ENCODE results near the gene FASLG.
A peak's percentile ranks its signal among the peaks of the same experiment; 100 is the strongest.

Gene FASLG

DNA sequence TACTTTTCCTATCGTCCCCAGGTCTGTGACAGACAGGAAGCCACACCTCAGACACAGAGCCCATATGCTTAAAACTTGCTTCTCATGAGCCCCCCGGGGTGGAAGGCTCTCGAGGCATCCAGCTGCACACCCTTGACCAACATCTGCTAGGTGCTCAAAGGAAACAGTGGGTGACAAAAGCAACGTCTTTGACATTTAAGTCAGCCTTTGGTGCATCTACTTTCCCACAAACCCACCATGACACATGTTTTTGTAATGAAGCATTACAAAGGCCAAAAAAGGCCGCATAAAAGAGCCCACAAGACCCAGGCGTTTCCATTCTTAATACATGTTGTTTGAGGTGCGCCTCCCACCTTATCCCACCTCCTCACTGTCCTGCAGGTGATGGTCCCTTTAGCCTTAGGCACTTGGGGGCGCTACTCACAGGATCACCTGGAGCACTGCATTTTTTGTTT, 11.8 kb upstream of the FASLG start:
- DNase-seq, result no peak

DNA sequence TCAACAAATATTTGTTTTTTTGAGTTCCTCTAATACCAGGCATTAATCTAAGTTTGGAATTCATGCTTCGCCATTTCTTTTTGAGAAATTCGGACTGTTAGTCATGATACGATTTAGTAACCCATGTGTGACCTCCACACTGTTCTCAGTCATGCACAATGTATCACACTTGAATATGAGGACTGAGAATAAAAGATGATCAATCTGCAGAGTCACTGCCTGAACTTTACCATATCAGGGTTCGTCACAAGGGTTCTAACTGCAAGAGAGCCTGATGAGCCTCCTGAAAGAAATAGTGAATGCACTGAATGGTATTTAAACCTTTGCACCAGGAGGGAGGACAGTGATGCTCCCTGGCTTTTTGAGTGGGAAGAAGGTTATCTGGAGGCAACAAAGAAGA, 10.9 kb upstream of the FASLG start:
- no peak for DNase-seq

DNA sequence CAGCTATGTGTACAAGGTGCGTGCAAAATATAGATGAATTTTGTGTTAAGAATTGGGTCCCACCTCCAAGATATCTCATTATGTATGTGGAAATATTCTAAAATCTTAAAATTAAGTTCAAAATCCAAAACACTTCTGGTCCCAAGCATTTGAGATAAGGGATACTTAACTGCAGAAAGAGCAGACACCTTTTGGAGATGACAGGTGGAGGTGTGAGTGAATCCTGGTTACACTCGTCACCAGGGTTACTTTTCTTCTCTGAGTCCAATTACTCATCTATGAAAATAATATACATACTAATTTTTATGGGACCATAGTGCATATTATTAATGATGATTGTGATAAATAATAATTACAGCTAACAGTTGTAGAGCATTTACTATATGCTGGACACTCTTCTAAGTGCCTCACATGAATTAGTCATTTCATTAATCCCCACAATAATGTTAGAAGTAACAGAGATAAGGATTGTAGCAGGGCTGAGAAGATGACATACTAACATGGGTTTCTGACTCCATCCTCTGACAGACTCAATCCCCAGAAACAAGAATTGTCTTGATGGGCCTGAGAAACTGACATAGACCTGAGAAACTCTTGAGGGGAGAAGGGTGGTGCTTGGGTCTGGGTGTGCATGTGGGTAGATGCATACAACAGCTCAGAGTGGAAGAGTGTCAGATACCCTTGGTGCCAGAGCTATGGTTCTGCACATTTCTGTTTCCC, 8.3 kb upstream of the FASLG start:
- no peak for DNase-seq

DNA sequence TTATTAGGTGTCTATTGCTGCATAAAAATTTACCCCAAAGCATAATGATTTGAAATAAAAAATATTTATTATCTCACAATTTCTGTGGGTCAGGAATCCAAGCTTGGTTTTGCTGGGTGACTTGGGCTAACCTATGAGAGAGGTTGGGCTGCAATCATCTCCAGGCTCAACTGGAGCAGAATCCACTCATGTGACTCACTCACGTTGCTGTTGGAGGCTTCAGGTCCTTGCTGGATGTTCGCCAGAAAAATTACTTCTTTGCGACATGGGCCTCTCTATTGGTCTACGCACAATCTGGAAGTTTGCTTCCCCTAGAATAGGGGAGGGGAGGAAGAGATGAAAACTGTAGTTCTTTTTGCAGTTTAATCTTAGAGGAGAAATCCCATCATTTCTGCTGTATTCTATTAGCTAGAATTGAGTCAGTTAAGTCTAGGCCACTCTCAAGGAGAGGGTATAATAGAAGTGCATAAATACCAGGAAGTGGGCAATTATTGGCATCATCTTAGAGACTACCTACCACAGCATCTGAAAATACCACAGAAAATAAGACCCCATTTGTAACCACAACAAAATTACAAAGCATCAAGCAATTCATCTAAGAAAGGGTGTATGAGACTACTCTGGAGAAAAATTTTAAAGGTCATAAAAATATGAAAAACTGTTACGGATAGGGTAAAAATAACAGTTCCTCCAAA, 5.7 kb upstream of the FASLG start:
- no peak for DNase-seq

DNA sequence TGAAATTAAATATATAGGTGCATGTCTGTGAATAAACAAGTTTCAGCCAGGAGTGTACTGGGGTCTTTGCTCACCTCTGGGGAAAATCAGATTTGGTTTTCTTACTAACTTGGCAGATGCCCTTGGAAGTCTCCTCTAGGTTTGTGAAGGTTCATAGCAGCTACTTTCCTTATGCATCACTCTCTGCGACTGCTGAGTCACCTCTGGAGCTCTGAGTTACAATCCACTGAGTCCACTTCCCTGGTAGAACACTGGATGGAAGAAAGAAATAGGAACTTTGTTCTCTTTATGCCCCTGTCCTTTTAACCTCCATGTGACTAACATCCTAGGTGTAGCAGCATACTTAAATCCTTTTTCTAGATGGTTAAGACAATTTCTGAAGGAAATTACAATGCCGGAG, 4.4 kb upstream of the FASLG start:
- no peak for DNase-seq

DNA sequence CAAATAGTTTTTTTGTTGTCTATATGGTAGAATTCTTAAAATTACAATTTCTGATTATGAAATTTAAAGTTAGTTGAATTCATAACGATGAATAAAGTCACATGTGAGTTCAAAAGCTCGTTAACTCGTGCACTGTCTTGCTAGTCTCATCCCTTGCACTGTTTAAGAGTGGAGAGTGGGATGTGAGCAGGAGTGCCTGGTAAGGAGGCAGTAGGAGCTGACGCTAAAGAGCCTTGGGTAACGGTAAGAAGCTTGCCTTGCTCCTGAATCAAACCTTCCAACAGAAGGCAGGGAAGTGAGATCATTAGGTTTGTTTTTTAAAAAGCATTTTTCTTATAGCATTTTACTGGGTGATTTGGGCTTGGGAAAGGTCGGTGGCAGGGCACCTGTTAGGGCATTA, 2.3 kb upstream of the FASLG start:
- no peak for DNase-seq

DNA sequence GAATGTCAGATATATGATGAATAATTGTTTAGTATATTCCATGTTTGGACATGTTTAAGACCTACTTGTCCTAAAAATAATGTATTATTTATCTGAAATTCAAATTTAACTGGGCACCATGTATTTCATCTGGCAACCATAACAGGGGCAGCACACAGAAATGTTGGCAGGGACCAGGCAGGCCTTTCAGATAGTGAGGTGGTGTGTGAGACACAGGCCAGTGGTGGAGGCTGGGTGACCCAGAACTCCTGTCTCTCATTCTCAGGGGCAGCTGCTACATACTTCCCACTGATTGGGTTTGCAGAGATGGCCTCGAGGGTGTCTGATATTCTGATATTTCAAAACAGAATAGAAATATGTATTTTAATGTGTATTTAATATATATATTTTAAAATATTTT, 1.3 kb upstream of the FASLG start:
- DNase-seq, result no peak

DNA sequence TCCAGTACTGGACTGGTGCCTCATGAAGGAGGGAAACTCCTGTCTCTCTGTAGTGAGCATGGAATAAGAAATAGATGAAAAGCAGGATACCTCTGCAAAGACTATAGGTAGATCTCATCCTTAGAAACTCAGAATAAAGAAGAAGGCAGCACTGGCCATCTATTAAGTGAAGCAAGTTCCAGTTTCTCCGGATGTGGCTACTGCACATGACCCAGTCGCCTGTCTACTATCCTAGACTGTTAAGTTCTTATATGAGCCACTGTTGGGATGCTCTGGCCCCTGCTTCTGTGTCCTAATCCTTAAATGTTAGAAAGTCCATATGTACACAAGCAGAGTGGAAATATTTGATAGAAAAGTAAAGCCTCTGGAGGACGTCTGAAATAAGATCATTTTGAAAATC, 2.2 kb downstream of the FASLG start:
- no peak for DNase-seq

DNA sequence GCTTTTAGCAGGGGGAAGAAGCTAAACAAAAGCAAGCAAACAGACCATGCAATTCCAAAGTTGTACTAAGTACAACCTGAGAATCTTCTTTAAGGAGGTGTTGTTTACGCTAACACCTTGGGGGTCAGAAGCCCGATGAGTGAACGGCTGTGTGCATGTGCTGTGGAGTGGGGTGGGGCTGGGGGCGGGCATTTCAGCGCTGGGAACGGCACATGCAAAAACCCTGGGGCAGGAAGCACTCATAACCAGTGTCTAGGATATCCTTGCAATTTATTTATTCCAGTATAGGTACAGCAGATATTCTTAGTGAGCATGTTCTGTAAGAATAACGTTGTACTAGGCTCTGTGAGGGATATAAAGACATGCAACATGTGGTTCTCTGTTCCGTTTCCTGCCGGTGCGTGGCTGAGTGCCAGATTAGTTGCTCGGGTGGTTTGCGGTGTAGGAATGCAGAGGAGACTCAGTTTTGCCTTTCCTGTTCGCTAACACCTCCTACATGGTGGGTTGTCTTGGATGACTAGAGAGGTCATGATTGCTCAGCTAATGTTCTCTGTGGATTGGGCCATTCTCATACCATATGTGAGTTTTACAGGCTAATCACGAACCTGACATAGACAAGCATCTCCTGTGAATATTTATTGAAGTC, 3.7 kb downstream of the FASLG start:
- no peak for DNase-seq

DNA sequence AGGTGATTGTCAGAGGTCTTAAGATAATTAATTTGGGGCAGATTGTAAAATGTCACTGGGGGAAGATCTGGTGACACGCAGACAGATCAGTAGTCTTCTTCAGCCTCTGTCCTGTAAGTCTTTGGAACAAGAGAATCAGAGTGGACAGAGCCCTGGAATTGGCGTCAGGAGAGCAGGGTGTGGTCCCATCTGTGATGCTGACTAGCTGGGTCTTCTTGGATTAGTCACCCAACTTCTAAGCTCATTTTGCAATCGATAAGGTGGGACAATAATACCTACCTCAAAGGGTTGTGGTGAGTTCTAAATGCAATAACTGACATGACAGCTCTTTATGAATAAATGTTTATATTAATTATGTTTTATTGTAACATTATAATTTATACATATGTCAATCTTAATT, 4.8 kb downstream of the FASLG start:
- no peak for DNase-seq

DNA sequence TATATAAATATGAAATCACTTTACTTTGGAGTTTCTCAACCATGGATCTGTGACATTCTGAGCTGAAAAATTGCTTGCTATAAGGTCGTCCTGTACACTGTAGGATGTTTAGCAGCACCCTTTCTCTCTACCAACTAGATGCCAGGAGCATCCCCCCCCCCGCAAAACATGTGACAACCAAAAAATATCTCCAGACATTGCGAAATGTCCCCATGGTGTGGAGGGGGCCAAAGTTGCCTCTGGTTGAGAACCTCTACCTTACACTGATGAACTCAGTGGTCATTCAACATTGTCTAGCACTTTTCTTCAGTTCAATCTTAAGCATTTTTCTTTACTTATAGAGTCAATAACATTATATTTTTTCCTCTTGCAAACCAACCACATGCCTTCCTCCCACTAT, 9.2 kb downstream of the FASLG start:
- DNase-seq, result no peak

DNA sequence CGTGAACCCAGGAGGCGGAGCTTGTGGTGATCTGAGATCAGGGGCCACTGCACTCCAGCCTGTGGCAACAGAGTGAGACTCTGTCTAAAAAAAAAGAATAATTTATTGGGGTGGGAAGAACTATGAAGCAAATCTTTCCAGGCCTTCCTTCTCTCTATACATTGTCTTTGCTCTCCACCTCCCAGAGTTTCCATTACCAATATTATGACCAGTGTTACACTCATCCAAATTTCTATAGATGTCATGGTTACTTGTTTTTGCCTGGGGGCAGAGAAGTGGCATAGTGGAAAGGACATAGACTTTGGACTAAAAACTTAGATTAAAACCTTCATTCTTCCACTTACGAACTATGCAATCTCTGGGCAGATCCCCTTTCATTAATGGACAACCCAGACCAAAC, 10.1 kb downstream of the FASLG start:
- DNase-seq, result no peak

DNA sequence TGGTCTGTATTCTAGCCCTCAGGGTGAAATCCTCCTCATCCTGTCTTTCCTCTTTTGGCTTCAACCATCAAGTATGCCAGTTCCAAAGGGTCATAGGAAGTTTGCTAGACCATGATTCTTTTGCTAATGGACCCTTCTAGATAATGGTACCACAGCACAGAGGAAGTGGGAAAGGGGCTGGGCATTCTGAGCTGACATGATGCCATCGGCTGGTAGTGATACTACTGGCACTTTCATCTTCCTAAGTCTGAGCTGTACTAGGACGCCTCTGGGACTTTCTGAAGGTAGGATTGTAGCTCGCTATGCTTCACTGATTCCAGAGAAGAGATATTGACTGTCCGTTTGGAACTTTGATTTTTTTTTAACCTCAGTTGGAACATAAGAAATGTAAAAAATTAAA, 11.4 kb downstream of the FASLG start:
- no peak for DNase-seq

DNA sequence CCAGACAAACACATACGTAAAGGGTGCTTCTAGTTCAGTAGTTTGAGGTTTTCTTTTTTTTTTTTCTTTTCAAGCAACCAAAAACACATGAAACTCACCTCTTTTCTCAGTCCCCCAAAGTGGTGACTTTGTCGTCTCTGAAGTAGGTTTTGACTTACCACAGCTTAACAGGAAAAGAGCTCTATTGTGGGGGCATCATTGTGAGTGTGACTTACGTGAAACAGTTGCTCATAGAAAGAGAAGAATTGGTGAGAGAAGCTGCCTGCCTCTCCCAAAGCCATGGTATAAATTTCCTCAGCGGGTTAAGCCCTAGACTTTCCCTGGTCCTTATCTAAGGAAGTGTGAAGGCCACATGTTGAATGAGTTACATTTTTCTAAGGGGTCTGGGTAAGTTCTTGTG, 11.9 kb downstream of the FASLG start:
- no peak for DNase-seq

DNA sequence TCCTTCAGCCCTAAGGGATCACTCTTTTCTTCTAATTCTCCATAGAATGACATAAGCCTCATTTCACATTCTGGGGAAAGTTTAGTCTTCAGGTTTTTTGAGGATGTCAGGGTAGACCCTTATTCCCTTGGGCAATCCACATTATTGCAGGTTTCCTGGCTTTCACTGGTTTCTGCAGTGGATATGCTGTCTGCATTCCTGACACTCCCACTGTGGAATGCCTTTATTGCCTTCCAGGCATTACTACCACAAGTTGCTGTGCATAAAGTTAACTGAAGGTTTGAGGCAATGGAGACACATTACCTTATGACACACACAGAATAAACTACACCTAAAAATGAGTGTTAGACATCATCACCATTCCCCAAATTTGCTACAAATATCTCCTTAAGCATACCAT, 12.7 kb downstream of the FASLG start:
- DNase-seq, result no peak

DNA sequence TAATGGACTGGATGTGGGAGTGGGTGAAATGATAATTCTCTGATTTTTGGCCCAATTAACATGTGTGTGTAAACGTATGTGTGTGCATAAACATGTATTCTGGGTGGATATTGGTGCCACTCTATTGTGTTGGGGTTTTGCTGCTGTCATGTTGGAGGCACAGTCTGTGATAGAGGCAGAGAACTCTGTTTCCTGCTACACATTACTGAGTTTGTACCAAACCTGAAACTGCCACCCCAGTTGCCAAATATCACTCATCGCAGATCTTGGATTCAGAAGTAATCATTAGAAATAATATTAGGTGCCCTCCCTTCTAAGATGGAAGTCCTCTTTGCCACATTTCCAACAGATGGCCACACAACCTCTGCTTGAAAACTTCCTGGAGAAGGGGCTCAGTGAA, 13.8 kb downstream of the FASLG start:
- DNase-seq, result no peak

DNA sequence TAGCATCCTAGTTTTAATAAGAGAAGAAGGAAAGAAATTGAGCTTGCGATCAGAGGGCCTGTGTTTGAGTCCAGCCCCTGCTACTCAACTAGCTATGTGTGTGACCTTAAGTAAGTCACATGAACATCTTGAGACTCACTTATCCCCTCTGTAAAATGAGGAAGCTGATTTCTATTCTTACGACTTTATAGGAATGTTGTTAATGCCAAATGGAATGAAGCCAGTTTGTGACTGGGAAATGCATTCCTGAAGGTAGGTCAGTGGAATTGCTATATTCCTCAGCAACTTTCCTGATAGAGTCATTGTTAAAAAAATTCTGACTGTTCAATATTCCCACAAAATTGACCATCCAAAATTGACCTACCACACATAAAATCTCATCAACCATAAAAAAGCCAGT, 14.9 kb downstream of the FASLG start:
- DNase-seq, result no peak

DNA sequence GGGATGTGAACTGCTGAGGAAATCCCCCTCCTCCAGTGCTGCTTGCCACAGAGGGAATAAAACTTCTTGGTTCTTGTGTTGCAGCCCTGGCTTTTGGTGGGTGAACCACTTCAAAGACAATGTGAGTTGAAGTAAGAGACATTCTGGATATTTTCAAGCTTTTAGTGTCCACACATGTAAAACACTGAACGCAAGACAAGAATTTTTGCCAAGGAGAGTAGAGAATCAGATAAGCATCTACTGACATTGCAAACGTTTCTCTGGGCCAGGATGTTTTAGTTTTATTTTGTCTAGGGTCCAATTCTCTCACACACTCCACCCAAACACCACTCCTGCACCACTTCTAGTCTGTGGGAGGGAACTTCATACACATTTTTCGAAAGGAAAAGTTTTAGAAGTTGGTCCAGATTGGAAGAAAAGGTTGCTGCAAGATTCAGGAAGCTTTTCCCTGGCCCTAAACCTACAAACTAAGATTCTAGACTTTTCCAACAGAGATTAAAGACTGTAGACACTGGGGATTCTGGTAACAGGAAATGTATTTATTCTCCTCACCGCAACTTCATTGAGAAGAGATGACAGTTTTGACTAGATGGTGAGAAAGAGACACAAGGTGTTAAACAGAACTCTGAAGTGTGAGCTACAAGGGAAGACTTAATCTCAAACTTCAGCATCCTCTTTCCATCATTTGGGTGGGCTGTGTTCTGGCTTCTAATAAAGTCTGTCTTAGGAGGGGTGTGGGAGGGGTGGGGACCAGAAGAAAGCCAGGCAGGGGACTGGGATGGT, 16.1 kb downstream of the FASLG start:
- no peak for DNase-seq

DNA sequence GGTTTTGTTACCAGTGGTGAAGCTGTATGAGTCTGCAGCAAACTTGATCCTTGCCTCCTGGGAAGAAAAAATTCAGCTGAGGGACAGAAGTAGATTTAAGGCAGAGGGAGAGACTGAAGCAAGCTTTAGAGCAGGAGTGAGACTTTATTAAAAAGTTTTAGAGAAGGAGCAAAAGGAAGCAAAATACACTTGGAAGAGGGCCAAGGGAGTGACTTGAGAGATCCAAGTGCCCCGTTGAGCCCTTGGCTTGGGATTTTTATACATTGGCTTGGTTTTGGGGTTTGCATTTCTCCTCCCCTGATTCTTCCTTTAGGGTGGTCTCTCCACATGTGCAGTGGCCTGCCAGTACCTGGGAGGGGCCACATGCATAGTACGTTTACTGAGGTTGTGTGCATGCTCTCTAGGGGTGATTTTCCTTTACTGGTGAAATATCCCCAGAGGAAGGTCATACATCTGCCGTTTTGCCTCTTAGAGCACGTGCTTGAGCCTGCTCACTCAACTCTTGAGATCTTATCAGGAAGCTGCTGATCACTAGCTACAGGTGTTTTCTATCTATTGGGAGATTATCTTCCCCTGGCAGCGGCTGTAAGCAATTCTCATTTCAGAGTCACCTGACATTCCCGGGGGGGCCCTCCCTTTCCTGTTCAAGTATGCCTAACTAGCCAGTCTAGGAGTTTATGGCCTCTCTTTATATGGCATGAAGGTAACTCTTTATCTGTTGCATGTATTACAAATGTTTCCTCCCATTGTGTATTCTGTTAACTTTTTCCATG, 20.3 kb downstream of the FASLG start:
- peak; percentile 2 for DNase-seq

DNA sequence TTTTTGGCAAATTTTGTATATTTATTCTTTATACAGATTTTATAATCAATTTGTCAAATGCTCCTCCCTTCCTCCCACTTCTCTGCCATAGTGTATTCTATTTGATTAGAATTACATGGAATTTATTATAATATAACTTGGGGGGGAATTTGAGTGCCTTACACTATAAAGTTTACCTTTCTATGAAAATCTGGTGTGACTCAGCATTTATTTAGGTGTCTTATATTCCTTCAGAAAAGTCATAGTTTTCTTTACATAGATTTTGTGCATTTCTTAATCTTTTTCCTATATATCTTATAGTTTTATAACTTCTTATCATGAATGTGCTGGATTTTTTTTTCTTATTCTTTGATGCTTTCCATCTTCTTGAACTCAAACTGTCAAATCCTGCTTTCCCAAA, 21.3 kb downstream of the FASLG start:
- no peak for DNase-seq

DNA sequence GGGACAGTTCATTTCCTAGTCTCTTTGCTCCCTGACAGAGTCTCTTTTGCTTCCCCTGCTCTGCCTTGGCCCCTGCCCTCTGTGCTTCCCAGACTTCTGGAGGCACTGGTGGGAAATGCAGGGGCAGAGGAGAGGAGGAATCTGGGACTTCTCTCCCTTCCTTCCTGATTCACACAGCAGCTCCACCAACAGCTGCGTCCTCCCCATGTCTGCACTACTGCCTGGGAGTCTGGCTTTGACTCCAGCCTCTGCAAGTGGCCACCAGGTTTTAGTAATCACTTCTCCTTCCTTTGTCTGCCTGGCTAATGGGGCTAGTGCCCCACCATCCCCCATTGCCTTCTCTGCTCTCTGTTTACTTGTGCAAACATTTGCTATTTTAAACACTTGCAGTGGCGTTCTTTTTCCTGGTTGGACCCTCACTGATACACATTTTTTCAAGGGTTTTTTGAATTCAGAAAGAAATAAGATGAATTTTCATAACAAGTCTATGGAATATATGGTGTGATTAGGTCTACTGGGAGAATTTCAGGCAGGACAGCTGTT, 21.9 kb downstream of the FASLG start:
- DNase-seq, result no peak

DNA sequence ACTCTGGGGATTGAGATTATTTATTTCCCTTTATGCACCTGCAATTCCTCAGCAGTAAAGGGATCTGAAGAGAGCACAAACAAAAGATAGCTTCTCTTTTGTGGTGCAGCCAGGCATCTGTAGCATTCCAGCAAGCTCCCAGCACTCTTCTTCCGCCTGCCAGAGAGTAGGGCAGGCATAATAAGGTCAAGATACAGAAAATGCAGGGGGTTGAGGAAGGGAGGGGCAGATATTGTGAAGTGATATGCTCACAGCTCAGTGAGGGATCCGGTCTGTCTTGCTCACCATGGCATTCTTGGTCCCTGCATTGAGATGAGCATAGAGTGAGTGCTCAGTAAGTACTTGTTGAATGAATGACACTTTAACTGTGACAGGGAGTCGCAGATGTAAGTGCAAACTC, 23.9 kb downstream of the FASLG start:
- no peak for DNase-seq

DNA sequence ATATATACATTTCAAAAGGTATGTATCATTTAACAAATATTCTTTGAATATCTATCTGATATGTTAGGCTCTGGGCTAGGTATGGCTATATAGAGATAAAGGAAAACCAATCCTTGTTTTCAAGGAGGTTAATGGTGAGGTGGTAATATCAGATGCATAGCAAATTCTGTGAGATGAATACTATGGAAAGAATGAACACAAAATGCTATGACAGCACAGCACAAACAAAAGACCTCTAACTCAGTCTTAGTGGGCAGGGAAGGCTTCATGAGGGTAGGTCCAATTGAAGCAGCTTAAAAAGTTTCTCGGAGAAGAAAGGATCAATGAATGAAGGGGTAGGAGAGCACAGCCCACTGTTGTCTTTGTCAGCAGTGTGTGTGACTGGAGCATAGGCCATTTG, 27.2 kb downstream of the FASLG start:
- DNase-seq, result no peak

All from NCI-H146 (cell line).